ENCODE measurements around the gene MEST. TPM values are rescaled to one million over a fixed set of nuclear protein-coding genes. Genes with fewer than 3 reads are reported as not detected.

The MEST gene
- total and polyA plus RNA-seq, 9 donors = 16.2 to 64.5 (median 35.5) TPM

GRCh38 chr7:130493275-130493873 lies 1.5 kb downstream of the MEST start:
- intact Hi-C loops (cut with DNase I) = loop anchor here in 3 of 4 donors (5.0 to 10.0 kb wide), 3 partner anchors 216 to 421 kb away; partner anchors contain the start of gene KLHDC10 (in 1 of the 3)

GRCh38 chr7:130494431-130494858 lies 2.6 kb downstream of the MEST start:
- H3K27ac ChIP-seq = peak overlapping the region in 1 of 2 donors; percentile 14
- H3K36me3 ChIP-seq = no peaks in the 10 kb centered on the region
- intact Hi-C loops (cut with DNase I) = loop anchor here in 3 of 4 donors (5.0 to 10.0 kb wide), 3 partner anchors 217 to 422 kb away; partner anchors contain the start of gene KLHDC10 (in 1 of the 3)
- H3K9me3 ChIP-seq = no peaks in the 10 kb centered on the region
- no peaks in the 10 kb centered on the region for H3K27me3 ChIP-seq
- no peak for DNase-seq
- peaks cover 4% of the 10 kb centered on the region for H3K4me1 ChIP-seq (ENCODE audit: insufficient read depth)
- H3K4me3 ChIP-seq = no peak overlapping the region
- WGBS, 3 donors = 7 to 13% (median 10%) methylated on average over 2 of the region's 2 CpGs
- TF ChIP-seq EP300 (IDR thresholded peaks at IDR 0.05) = no peak
- no peak for TF ChIP-seq CTCF (IDR thresholded peaks at IDR 0.05)
- no peak for TF ChIP-seq POLR2A (IDR thresholded peaks at IDR 0.05)

More at GRCh38 chr7:130493275-130493873, 1.5 kb downstream of the MEST start:
- peak overlapping the region; percentile 38 for H3K4me3 ChIP-seq
- WGBS, 3 donors = 48 to 58% (median 50%) methylated on average over 13 of the region's 13 CpGs
- no peak overlapping the region for H3K27ac ChIP-seq
- no peaks in the 10 kb centered on the region for H3K36me3 ChIP-seq
- peak in 4 of 5 donors; percentile 17 to 30 (median 22) for DNase-seq
- H3K4me1 ChIP-seq (ENCODE audit: insufficient read depth) = peaks cover 4% of the 10 kb centered on the region
- no peaks in the 10 kb centered on the region for H3K9me3 ChIP-seq
- no peaks in the 10 kb centered on the region for H3K27me3 ChIP-seq
- no peak for TF ChIP-seq EP300 (IDR thresholded peaks at IDR 0.05)
- TF ChIP-seq CTCF (IDR thresholded peaks at IDR 0.05) = no peak
- no peak for TF ChIP-seq POLR2A (IDR thresholded peaks at IDR 0.05)

- Histone ChIP-seq H3K9me3 (no peaks in the 10 kb centered on the region), H3K27ac (no peak overlapping the region), H3K27me3 (no peaks in the 10 kb centered on the region), H3K36me3 (no peaks in the 10 kb centered on the region), H3K4me3 (no peak overlapping the region), H3K4me1 (ENCODE audit: insufficient read depth) (no peaks in the 10 kb centered on the region)
- 69 to 75% (median 75%) methylated on average over 8 of the region's 8 CpGs for WGBS, 3 donors
- TF ChIP-seq EP300 (IDR thresholded peaks at IDR 0.05) (no peak), POLR2A (IDR thresholded peaks at IDR 0.05) (no peak), CTCF (IDR thresholded peaks at IDR 0.05) (no peak)
- intact Hi-C loops (cut with DNase I) = no loop called here
- DNase-seq = no peak
These were observed 8.6 kb downstream of the MEST start for GRCh38 chr7:130500463-130500862.

GRCh38 chr7:130500910-130501309 lies 9.0 kb downstream of the MEST start:
- Histone ChIP-seq H3K9me3 (no peaks in the 10 kb centered on the region), H3K27me3 (no peaks in the 10 kb centered on the region), H3K4me3 (no peak overlapping the region), H3K27ac (no peak overlapping the region), H3K36me3 (no peaks in the 10 kb centered on the region), H3K4me1 (ENCODE audit: insufficient read depth) (no peaks in the 10 kb centered on the region)
- 40 to 85% (median 85%) methylated on average over 2 of the region's 2 CpGs for WGBS, 3 donors
- no peak for DNase-seq
- intact Hi-C loops (cut with DNase I) = no loop called here
- TF ChIP-seq CTCF (IDR thresholded peaks at IDR 0.05) (no peak), EP300 (IDR thresholded peaks at IDR 0.05) (no peak), POLR2A (IDR thresholded peaks at IDR 0.05) (no peak)
